ENCODE data around the gene ANKS6.
"Not testable (repeated sequence)": the region's sequence is repeated elsewhere in the genome, so short reads cannot be mapped to it uniquely, and the experiment has no call there.

The ANKS6 gene

DNA sequence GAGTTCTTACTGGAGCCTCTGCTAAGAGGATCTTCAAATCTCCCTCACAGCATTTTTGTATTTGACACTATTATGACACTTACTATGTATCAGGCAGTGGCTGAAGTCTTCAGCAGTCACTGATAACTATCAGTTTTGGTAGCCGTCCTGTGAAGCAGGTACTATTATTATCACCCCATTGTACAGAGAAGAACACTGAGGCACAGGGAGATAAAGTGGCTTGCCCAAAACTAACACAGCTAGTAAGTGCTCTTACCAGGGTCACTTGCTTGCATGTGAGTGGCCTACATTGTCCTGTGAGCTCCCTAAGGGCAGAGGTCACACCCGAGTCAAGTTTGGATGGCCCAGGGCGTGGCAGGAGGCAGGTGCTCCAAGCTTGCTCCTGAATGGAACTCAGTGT is 104.5 kb downstream of the ANKS6 start:
- no peak for DNase-seq

DNA sequence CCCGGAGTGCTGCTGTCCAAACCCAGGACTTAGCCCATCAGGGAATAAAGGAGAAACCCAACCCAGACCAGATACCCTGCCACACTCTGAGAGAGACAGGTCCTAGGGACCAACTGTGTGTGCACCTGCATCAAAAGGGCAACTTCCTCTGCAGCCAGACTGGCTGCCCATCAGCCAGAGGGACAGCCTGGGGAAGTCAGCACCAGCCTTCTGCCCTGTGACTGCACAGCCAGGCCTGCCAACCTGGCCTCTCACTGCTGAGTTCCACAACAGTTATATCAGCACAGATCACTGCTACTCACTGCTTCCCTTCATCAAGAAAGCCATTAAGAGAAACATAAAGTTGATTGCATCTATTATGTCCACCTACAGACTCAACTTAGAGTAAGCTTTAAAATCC is 105.7 kb downstream of the ANKS6 start:
- DNase-seq = no peak

DNA sequence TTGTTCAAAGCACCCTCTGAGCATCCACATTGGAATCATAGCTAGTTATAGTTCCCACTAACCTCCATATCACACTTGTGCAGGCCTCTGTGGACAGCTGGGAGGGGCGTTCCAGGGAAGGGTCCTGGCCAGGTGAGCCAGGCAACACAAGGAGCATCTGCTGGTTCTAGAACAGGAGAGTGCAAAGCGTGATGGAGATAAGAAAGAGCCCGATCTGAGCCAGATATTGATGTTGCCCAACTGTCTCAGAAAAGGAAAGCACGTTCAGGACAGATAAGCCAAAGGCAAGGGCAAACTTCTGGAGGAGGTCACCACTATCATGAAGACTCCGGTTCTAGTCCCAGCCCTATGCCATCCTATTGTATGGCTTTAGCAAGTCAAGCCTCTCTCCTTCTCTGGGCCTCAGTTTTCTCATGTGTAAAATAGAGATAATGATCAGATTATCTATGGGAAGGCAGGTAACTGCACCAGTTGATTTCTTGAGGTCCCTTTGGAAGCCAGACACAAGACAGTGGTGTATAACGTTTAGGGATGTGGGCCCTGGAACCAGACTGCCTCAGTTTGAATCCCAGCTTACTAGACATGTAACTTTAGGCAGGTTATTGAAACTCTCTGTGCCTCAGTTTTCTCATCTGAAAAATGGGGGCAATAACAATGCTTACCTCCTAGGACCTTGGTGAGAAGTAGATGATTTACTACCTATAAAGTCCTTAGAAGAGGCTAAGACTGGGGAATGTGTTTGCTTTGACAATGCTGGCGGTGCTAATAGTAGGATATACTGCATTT is 107.5 kb downstream of the ANKS6 start:
- no peak for DNase-seq

DNA sequence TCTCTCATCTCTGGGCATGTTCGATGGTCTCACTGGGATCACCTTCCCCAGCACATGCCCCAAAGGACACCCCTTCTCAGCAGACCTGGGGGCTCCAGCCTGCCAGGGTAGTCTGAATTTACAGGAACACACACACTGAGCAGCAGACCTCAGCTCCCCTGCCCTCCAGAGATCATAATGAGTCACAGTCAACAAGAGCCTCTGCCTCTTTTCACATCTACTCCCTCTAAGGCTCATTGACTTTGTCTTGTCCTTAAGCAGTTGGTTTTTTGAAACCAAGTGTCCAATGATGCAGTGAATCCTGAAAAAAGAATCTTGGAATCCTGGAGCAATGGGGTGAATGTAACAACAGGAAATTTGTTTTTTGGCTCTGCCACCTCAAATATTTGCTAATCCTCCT is 108.4 kb downstream of the ANKS6 start:
- no peak for DNase-seq

DNA sequence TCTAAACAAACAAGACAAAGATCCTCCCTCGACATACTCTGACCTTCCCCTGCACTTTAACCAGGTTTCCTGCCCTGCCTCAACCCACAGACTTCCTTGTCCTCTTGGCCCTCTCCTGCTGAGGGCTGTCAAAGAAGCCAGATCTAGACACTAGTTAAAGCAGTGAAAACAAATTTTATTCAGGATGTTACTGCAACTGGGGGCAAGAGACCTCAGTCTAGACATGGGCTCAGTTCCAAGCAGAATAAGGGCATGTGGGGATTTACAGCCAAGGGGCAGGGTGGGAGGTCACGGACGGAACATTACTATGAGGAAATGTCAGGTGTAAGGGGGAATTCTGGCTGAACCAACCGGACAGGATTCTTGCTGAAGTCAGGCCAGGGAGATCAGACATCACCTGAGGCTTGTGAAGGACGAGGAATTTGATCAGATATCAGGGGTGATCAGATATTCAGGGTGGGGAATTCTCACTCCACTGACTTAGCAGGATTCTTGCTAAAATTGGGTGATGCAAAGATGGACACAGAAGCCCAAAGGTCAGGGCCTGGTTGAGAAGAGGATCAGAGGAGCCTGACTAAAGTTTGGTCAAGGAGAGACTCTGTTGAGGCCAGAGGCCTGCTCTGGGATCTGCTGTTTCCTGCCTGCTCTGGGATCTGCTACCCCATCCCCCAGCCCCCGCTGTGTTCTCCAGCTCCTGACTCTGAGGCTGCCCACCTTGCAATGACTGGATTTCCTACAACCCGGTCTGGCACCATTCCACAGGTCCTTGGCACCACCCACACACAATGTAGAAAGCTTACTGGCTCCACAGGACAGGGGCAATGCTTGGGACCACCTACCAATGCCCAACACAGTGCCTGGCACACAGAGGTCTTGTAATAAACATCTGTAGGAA is 109.1 kb downstream of the ANKS6 start:
- no peak for DNase-seq

DNA sequence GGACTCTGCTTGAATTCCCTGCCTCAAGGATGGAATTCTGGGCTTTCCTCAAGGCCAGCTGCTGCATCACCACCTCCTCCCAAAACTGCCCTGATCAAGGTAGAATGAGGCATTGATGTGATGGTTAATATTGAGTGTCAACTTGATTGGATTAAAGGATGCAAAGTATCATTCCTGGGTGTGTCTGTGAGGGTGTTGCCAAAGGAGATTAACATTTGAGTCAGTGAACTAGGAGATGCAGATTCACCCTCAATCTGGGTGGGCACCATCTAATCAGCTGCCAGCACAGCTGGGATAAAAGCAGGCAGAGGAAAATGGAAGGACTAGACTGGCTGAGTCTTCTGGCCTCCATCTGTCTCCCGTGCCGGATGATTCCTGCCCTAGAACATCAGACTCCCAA is 111.5 kb downstream of the ANKS6 start:
- DNase-seq = not testable (repeated sequence)

Data from activated CD8-positive, alpha-beta memory T cell treated with anti-CD3 and anti-CD28 coated beads for 24 hours (primary cell).